Measurements from ENCODE around the gene ZNF716. TPM values are rescaled to one million over a fixed set of nuclear protein-coding genes. Genes with fewer than 3 reads are reported as not detected.

ZNF716 gene
- total RNA-seq, 1 experiment from 2014 or later: not detected

DNA sequence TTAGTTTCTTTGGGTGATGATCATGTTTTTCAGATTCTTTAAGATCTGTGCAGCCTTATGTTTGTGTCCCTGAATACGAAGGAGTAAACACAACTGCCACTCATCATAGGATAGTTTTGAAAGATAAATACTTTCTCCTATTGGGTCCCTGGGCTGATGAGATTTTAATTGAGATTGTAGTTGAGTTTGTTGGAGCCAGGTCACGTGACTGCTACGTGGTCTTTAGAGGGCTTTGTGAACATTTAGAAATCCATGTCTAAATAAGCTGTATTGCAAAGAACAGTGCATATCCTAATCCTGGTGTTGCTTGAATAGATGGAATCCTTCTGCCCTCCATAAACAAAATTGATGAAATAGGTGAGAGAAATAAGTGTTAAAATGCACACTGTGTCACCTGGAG, 17.4 kb upstream of the ZNF716 start:
- TF ChIP-seq, protein P1, sequence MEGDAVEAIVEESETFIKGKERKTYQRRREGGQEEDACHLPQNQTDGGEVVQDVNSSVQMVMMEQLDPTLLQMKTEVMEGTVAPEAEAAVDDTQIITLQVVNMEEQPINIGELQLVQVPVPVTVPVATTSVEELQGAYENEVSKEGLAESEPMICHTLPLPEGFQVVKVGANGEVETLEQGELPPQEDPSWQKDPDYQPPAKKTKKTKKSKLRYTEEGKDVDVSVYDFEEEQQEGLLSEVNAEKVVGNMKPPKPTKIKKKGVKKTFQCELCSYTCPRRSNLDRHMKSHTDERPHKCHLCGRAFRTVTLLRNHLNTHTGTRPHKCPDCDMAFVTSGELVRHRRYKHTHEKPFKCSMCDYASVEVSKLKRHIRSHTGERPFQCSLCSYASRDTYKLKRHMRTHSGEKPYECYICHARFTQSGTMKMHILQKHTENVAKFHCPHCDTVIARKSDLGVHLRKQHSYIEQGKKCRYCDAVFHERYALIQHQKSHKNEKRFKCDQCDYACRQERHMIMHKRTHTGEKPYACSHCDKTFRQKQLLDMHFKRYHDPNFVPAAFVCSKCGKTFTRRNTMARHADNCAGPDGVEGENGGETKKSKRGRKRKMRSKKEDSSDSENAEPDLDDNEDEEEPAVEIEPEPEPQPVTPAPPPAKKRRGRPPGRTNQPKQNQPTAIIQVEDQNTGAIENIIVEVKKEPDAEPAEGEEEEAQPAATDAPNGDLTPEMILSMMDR (conservative IDR thresholded peaks at IDR 0.05): no peak
- Mint-ChIP-seq H3K4me1 (no peaks in the 10 kb centered on the region), H3K4me3 (no peak overlapping the region), H3K9me3 (peaks cover 81 to 88% of the 10 kb centered on the region in 2 experiments), H3K36me3 (ENCODE audit: insufficient read depth in 1 of 3, low read depth in 3 of 3) (peaks cover 3 to 22% (median 3%) of the 10 kb centered on the region in 3 experiments; a peak in 6 of 7 replicates), H3K27ac (no peak overlapping the region), H3K27me3 (ENCODE audit: low read depth) (no peaks in the 10 kb centered on the region)
- Histone ChIP-seq H4K91ac (ENCODE audit: insufficient read length, low read depth, low read length) (no peak overlapping the region), H3K79me1 (ENCODE audit: insufficient read depth, low read depth, low read length, poor library complexity, severe bottlenecking) (no peaks in the 10 kb centered on the region), H2AFZ (ENCODE audit: low read length) (no peak overlapping the region), H3K79me2 (ENCODE audit: insufficient read depth, low read length) (no peaks in the 10 kb centered on the region), H3K27ac (ENCODE audit: insufficient read length, low read depth, low read length) (no peak overlapping the region), H3K9ac (ENCODE audit: extremely low read depth, insufficient read length, low read length) (no peak overlapping the region), H3K56ac (ENCODE audit: insufficient read length, low read depth, low read length) (no peak overlapping the region), H3K14ac (ENCODE audit: insufficient read depth, low read length) (no peak overlapping the region), H2BK15ac (ENCODE audit: low read depth, low read length) (no peak overlapping the region), H3K4me1 (ENCODE audit: insufficient read depth, low read length) (no peaks in the 10 kb centered on the region), H3T11ph (ENCODE audit: low read length) (no peak overlapping the region), H3K27me3 (ENCODE audit: insufficient read depth, low read length) (no peaks in the 10 kb centered on the region), H2BK5ac (ENCODE audit: insufficient read length, low read length) (no peak overlapping the region), H2BK12ac (ENCODE audit: insufficient read length, low read depth, low read length) (no peak overlapping the region), H2BK120ac (ENCODE audit: low read depth, low read length, poor library complexity, severe bottlenecking) (no peak overlapping the region), H4K5ac (ENCODE audit: insufficient read length, low read depth, low read length) (no peak overlapping the region), H3K18ac (ENCODE audit: insufficient read length, low read depth, low read length) (no peak overlapping the region), H4K20me1 (ENCODE audit: control insufficient read depth, insufficient read depth, insufficient read length) (no peaks in the 10 kb centered on the region), H3K23ac (ENCODE audit: insufficient read length, low read depth, low read length) (no peak overlapping the region), H2BK20ac (ENCODE audit: low read depth, low read length, poor library complexity, severe bottlenecking) (no peak overlapping the region), H3K4ac (ENCODE audit: low read depth, low read length) (no peak overlapping the region), H3K9me3 (ENCODE audit: control insufficient read depth, low read depth, low read length) (peaks cover 56% of the 10 kb centered on the region), H4K8ac (replicated peaks; ENCODE audit: insufficient read length, low read depth, low read length) (no peak overlapping the region), H3K4me2 (ENCODE audit: insufficient read depth, insufficient read length, low read length) (no peak overlapping the region), H2AK5ac (ENCODE audit: insufficient read length, low read length) (no peak overlapping the region), H3K23me2 (ENCODE audit: insufficient read length, low read depth, low read length, poor library complexity, severe bottlenecking) (no peaks in the 10 kb centered on the region)
- DNase-seq: no peak
- no CpG with 5 or more reads among the region's 3 CpGs for WGBS (ENCODE audit: extremely low coverage, insufficient read length, low lambda C conversion rate)
